ENCODE measurements around the gene SLC37A1.
"Not testable (repeated sequence)": the region's sequence is repeated elsewhere in the genome, so short reads cannot be mapped to it uniquely, and the experiment has no call there.

The SLC37A1 gene

GRCh38 chr21:42623694-42624093 lies 110.0 kb downstream of the SLC37A1 start:
- no peak for DNase-seq

- DNase-seq, result peak; percentile 60
Measured at GRCh38 chr21:42624095-42624790, 110.6 kb downstream of the SLC37A1 start.

GRCh38 chr21:42624936-42625335 lies 111.3 kb downstream of the SLC37A1 start:
- DNase-seq, result no peak

- DNase-seq, result no peak
Measured at GRCh38 chr21:42626171-42626570, 112.5 kb downstream of the SLC37A1 start.

- DNase-seq, result no peak
Measured at GRCh38 chr21:42627527-42628289, 114.1 kb downstream of the SLC37A1 start.

GRCh38 chr21:42628466-42629061 lies 114.9 kb downstream of the SLC37A1 start:
- DNase-seq, result not testable (repeated sequence)

- no peak for DNase-seq
Measured at GRCh38 chr21:42629933-42630589, 116.4 kb downstream of the SLC37A1 start.

- no peak for DNase-seq
Measured at GRCh38 chr21:42630626-42631025, 117.0 kb downstream of the SLC37A1 start.

Data from OCI-M1 (cell line).